Testis (tissue), 2 donors: ENCODE measurements around the gene ZSCAN5C.

Experiments
- POLR2A ChIP-seq: fragments of 450-650 bp; IDR thresholded peaks from one replicate; pipeline ENCODE4 v1.6.1; 2017; ENCODE audit warnings: antibody characterized with exemption, mild to moderate bottlenecking, moderate library complexity
- TF ChIP-seq, protein P1 (sequence below), 3 experiments: fragments of 450-650 bp in 2 of 3; fragments of 200-600 bp in 1 of 3; sonication (generic) in 1 of 3; IDR thresholded peaks; one replicate each; pipeline ENCODE4 v1.5.1; 2016 to 2019; ENCODE audit warnings: antibody characterized with exemption in 3 of 3, mild to moderate bottlenecking in 2 of 3, moderate library complexity in 1 of 3

DNA sequence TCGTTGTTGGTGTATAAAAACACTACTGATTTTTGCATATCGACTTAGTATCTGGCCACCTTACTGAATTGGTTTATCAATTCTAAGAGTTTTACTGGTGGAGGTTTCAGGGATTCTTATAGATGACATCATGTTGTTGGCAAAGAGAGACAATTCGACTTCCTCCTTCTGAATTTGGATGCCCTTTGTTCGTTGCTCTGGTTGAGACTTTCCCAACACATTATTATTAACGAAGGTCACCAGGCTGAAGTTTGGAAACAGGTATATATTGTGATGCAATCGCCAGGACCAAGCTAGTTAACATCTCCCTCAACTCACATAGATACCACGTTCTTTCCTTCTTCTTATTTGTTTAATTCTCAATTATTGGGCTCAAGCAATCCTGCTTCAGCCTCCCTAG, 2.4 kb upstream of the ZSCAN5C start:
- TF ChIP-seq, protein P1, sequence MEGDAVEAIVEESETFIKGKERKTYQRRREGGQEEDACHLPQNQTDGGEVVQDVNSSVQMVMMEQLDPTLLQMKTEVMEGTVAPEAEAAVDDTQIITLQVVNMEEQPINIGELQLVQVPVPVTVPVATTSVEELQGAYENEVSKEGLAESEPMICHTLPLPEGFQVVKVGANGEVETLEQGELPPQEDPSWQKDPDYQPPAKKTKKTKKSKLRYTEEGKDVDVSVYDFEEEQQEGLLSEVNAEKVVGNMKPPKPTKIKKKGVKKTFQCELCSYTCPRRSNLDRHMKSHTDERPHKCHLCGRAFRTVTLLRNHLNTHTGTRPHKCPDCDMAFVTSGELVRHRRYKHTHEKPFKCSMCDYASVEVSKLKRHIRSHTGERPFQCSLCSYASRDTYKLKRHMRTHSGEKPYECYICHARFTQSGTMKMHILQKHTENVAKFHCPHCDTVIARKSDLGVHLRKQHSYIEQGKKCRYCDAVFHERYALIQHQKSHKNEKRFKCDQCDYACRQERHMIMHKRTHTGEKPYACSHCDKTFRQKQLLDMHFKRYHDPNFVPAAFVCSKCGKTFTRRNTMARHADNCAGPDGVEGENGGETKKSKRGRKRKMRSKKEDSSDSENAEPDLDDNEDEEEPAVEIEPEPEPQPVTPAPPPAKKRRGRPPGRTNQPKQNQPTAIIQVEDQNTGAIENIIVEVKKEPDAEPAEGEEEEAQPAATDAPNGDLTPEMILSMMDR (IDR thresholded peaks at IDR 0.05), result no peak
- no peak for TF ChIP-seq POLR2A
